ENCODE measurements around the gene LPO.

LPO gene

GRCh38 chr17:58229881-58230280 is 8.5 kb upstream of the LPO start:
- no peak for DNase-seq

GRCh38 chr17:58231641-58232040 is 6.7 kb upstream of the LPO start:
- DNase-seq: peak; percentile 21

GRCh38 chr17:58232707-58233156 is 5.7 kb upstream of the LPO start:
- DNase-seq: peak; percentile 81

GRCh38 chr17:58233543-58233942 is 4.8 kb upstream of the LPO start:
- DNase-seq: no peak

- no peak for DNase-seq
Measured at GRCh38 chr17:58234512-58234911, 3.9 kb upstream of the LPO start.

- DNase-seq: no peak
Measured at GRCh38 chr17:58235821-58236220, 2.6 kb upstream of the LPO start.

GRCh38 chr17:58236394-58236793 is 2.0 kb upstream of the LPO start:
- DNase-seq: no peak

GRCh38 chr17:58239987-58240386 is 1.6 kb downstream of the LPO start:
- no peak for DNase-seq

GRCh38 chr17:58242171-58242784 is 3.9 kb downstream of the LPO start:
- DNase-seq: no peak

- DNase-seq: no peak
Measured at GRCh38 chr17:58244963-58245362, 6.6 kb downstream of the LPO start.

- no peak for DNase-seq
Measured at GRCh38 chr17:58245428-58246103, 7.2 kb downstream of the LPO start.

GRCh38 chr17:58246104-58246740 is 7.8 kb downstream of the LPO start:
- no peak for DNase-seq

- DNase-seq: no peak
Measured at GRCh38 chr17:58246781-58247180, 8.4 kb downstream of the LPO start.

GRCh38 chr17:58247511-58248363 is 9.4 kb downstream of the LPO start:
- no peak for DNase-seq

GRCh38 chr17:58248955-58249269 is 10.5 kb downstream of the LPO start:
- DNase-seq: no peak

GRCh38 chr17:58249270-58250133 is 11.1 kb downstream of the LPO start:
- DNase-seq: peak; percentile 63

GRCh38 chr17:58250344-58251011 is 12.1 kb downstream of the LPO start:
- no peak for DNase-seq

GRCh38 chr17:58252141-58252540 is 13.8 kb downstream of the LPO start:
- no peak for DNase-seq

- no peak for DNase-seq
Measured at GRCh38 chr17:58253082-58253481, 14.7 kb downstream of the LPO start.

- no peak for DNase-seq
Measured at GRCh38 chr17:58254803-58255202, 16.4 kb downstream of the LPO start.

GRCh38 chr17:58262149-58262548 is 23.8 kb downstream of the LPO start:
- no peak for DNase-seq

GRCh38 chr17:58263773-58264172 is 25.4 kb downstream of the LPO start:
- DNase-seq: no peak
